HCT116 (cell line): ENCODE measurements around the gene CDK8. TPM values are rescaled to one million over a fixed set of nuclear protein-coding genes. Genes with fewer than 3 reads are reported as not detected.

Source experiments
- ATAC-seq: fragments of 200-7000 bp; cut with Tn5 transposase; 2 replicates; pipeline ENCODE4 v1.9.1; 2020; ENCODE audit warnings: mild to moderate bottlenecking, moderate library complexity
- BruUV-seq: library from RNA; stranded (reverse); fragments of 400-500 nt; replicated peaks from 2 replicates; lab custom pipeline; 2021; lab: Mats Ljungman, UMichigan
- CTCF ChIA-PET: fragments of 300-600 bp; sonication (Branson Sonifier 250); formaldehyde crosslinking; loops from one replicate; lab custom pipeline; 2021; ENCODE audit warnings: antibody characterized with exemption; lab: Charles Lee
- POLR2A ChIA-PET: fragments of 300-600, 350-600 bp; sonication (Branson Sonifier 250); formaldehyde crosslinking; loops from one replicate; lab custom pipeline; 2021; ENCODE audit warnings: antibody characterized with exemption; lab: Charles Lee
- RAD21 ChIA-PET, 2 experiments: fragments of 300-600 bp; sonication (Branson Sonifier 250); formaldehyde crosslinking; loops; one replicate each; lab custom pipeline; 2023; ENCODE audit warnings: low total read pairs in 2 of 2; ENCODE audit not compliant: uncharacterized antibody in 2 of 2, unreplicated experiment in 2 of 2, low non-redundant PET in 1 of 2; lab: Charles Lee
- DNase-seq: peaks from one replicate; pipeline ENCODE4 v3.0.0-alpha.2; 2010; ENCODE audit warnings: low read depth, low spot score
- H2AFZ ChIP-seq: fragments of 200-600 bp; shearing (Covaris generic), sonication (generic); 2 replicates; pipeline ENCODE4 v1.6.1; 2017; ENCODE audit warnings: low read depth, mixed run types, mixed read lengths, antibody characterized with exemption, low read length; ENCODE audit not compliant: poor library complexity, severe bottlenecking
- H3K27ac ChIP-seq: 2 replicates; pipeline ENCODE4 v1.5.1; 2012; ENCODE audit warnings: low read depth, low read length
- H3K27me3 ChIP-seq: fragments of 200-600 bp; sonication (generic); 2 replicates; pipeline ENCODE4 v1.6.1; 2016; ENCODE audit warnings: mixed run types, low read length, mixed read lengths; ENCODE audit not compliant: insufficient read depth
- H3K36me3 ChIP-seq, 2 experiments: fragments of 200-500 bp in 1 of 2; fragments of 200-600 bp in 1 of 2; sonication (Bioruptor generic) in 1 of 2; sonication (generic) in 1 of 2; 2 replicates each; pipeline versions ENCODE4 v1.5.1 to v1.6.1; 2014 to 2016; ENCODE audit warnings: low read length in 2 of 2, inconsistent platforms in 1 of 2, mixed read lengths in 1 of 2, mixed run types in 1 of 2; ENCODE audit not compliant: insufficient read depth in 2 of 2, control insufficient read depth in 1 of 2
- H3K4me1 ChIP-seq, 2 experiments: fragments of 200-600 bp in 1 of 2; sonication (generic) in 1 of 2; 2 replicates each; pipeline versions ENCODE4 v1.5.1 to v1.6.1; 2012 to 2017; ENCODE audit warnings: low read length in 2 of 2, inconsistent platforms in 1 of 2, mild to moderate bottlenecking in 1 of 2, mixed read lengths in 1 of 2, mixed run types in 1 of 2, moderate library complexity in 1 of 2; ENCODE audit not compliant: insufficient read depth in 2 of 2, control insufficient read depth in 1 of 2
- H3K4me2 ChIP-seq: fragments of 200-600 bp; sonication (generic); 2 replicates; pipeline ENCODE4 v1.6.1; 2017; ENCODE audit warnings: mixed run types, low read length, mixed read lengths
- H3K4me3 ChIP-seq, 2 experiments: fragments of 200-600 bp in 1 of 2; sonication (generic) in 1 of 2; replicated peaks in 1 of 2; 2 replicates each; pipeline ENCODE4 v1.5.1; 2011 to 2016; ENCODE audit warnings: low read length in 2 of 2, control low read depth in 1 of 2, low read depth in 1 of 2, mild to moderate bottlenecking in 1 of 2, mixed read lengths in 1 of 2, mixed run types in 1 of 2
- H3K79me2 ChIP-seq: fragments of 200-600 bp; sonication (generic); 2 replicates; pipeline ENCODE4 v1.6.1; 2017; ENCODE audit warnings: mild to moderate bottlenecking, mixed run types, low read length, moderate library complexity, mixed read lengths; ENCODE audit not compliant: insufficient read depth
- H3K9ac ChIP-seq: fragments of 200-600 bp; sonication (generic); 2 replicates; pipeline ENCODE4 v1.6.1; 2016; ENCODE audit warnings: low read length, mixed read lengths
- H3K9me2 ChIP-seq: fragments of 200-600 bp; sonication (generic), shearing (Covaris generic); 2 replicates; pipeline ENCODE4 v1.6.1; 2017; ENCODE audit warnings: mixed run types, mild to moderate bottlenecking, moderate library complexity; ENCODE audit not compliant: insufficient read depth
- H3K9me3 ChIP-seq, 2 experiments: fragments of 200-500 bp in 1 of 2; fragments of 200-600 bp in 1 of 2; sonication (Bioruptor generic) in 1 of 2; sonication (generic) in 1 of 2; 2 replicates each; pipeline ENCODE4 v1.6.1; 2014 to 2017; ENCODE audit warnings: low read length in 2 of 2, mixed read lengths in 2 of 2, inconsistent platforms in 1 of 2, low read depth in 1 of 2, mild to moderate bottlenecking in 1 of 2, mixed run types in 1 of 2, moderate library complexity in 1 of 2; ENCODE audit not compliant: control insufficient read depth in 1 of 2, insufficient read depth in 1 of 2
- H4K20me1 ChIP-seq: fragments of 200-600 bp; sonication (generic), shearing (Covaris generic); 2 replicates; pipeline ENCODE4 v1.6.1; 2017; ENCODE audit warnings: mixed run types, mild to moderate bottlenecking, moderate library complexity; ENCODE audit not compliant: insufficient read depth
- CBX3 ChIP-seq: IDR thresholded peaks from 2 replicates; pipeline ENCODE4 v1.6.1; 2012; ENCODE audit warnings: low read depth
- EGR1 ChIP-seq: IDR thresholded peaks from 2 replicates; pipeline ENCODE4 v1.6.1; 2012; ENCODE audit warnings: low read depth
- FOSL1 ChIP-seq: IDR thresholded peaks from 2 replicates; pipeline ENCODE4 v1.6.1; 2012; ENCODE audit warnings: low read depth
- MAX ChIP-seq: IDR thresholded peaks from 2 replicates; pipeline ENCODE4 v1.6.1; 2012
- POLR2A ChIP-seq: IDR thresholded peaks from 2 replicates; pipeline ENCODE4 v1.7.0; 2011; ENCODE audit warnings: borderline replicate concordance; ENCODE audit not compliant: insufficient read depth, insufficient read length; ENCODE audit errors: extremely low read depth
- POLR2AphosphoS5 ChIP-seq: IDR thresholded peaks from 2 replicates; pipeline ENCODE4 v1.6.1; 2011; ENCODE audit warnings: mild to moderate bottlenecking, low read depth, low read length, moderate library complexity
- RAD21 ChIP-seq: IDR thresholded peaks from 2 replicates; pipeline ENCODE4 v1.6.1; 2012; ENCODE audit warnings: low read depth, mild to moderate bottlenecking
- REST ChIP-seq: IDR thresholded peaks from 2 replicates; pipeline ENCODE4 v1.6.1; 2012; ENCODE audit warnings: low read depth
- SIN3A ChIP-seq: IDR thresholded peaks from 2 replicates; pipeline ENCODE4 v1.6.1; 2012; ENCODE audit warnings: low read depth
- SRF ChIP-seq: IDR thresholded peaks from 2 replicates; pipeline ENCODE4 v1.6.1; 2012; ENCODE audit warnings: low read depth
- TCF7L2 ChIP-seq: IDR thresholded peaks from 2 replicates; pipeline ENCODE4 v1.7.0; 2011; ENCODE audit warnings: borderline replicate concordance, inconsistent platforms; ENCODE audit not compliant: insufficient read depth, insufficient read length; ENCODE audit errors: extremely low read depth
- YY1 ChIP-seq: IDR thresholded peaks from 2 replicates; pipeline ENCODE4 v1.6.1; 2011; ENCODE audit warnings: low read length, low read depth, moderate library complexity, mild to moderate bottlenecking; ENCODE audit not compliant: insufficient replicate concordance; ENCODE audit errors: extremely low read depth
- ZFX ChIP-seq: fragments of 450-650 bp; IDR thresholded peaks from 2 replicates; pipeline ENCODE4 v1.6.1; 2017
- ZNF274 ChIP-seq: fragments of 200-500 bp; sonication (Bioruptor generic); IDR thresholded peaks from 2 replicates; pipeline ENCODE4 v1.6.1; 2014; ENCODE audit warnings: mild to moderate bottlenecking, low read depth, low read length, inconsistent platforms
- intact Hi-C: fragments of 100-400 bp; cut with micrococcal nuclease; formaldehyde crosslinking; loops from 2 replicates; pipeline ENCODE4 v1.10.0; 2022
- total RNA-seq: library from RNA; stranded (reverse); gene quantifications from one replicate; pipeline ENCODE4 v1.2.1, GENCODE V29; 2021; ENCODE audit not compliant: unreplicated experiment
- TF ChIP-seq, protein P1 (sequence below), 3 experiments: fragments of 200-600 bp in 1 of 3; sonication (generic) in 1 of 3; IDR thresholded peaks in 2 of 3; conservative IDR thresholded peaks in 1 of 3; 2 replicates each; pipeline ENCODE4 v1.5.1; 2012 to 2017; ENCODE audit warnings: low read depth in 2 of 3, low read length in 2 of 3, antibody characterized with exemption in 1 of 3, borderline replicate concordance in 1 of 3, control low read depth in 1 of 3, mild to moderate bottlenecking in 1 of 3, mixed read lengths in 1 of 3, mixed run types in 1 of 3, moderate library complexity in 1 of 3; ENCODE audit not compliant: insufficient read depth in 1 of 3

CDK8 gene
- total RNA-seq, 1 experiment from 2014 or later, result 23.8 TPM

GRCh38 chr13:26272621-26273020 is 18.7 kb downstream of the CDK8 start:
- no peak overlapping the region for H3K27ac ChIP-seq
- CTCF ChIA-PET, result no interaction called here
- no peak overlapping the region for H3K9ac ChIP-seq
- ATAC-seq, result no peak
- no peaks in the 10 kb centered on the region for H3K9me3 ChIP-seq
- RAD21 ChIA-PET, result no interaction called here
- H2AFZ ChIP-seq, result no peak overlapping the region
- no peaks in the 10 kb centered on the region; the same call in 1 of the 2 replicates for H4K20me1 ChIP-seq
- no peak overlapping the region for H3K4me3 ChIP-seq
- peaks cover 97% of the 10 kb centered on the region for H3K79me2 ChIP-seq
- H3K36me3 ChIP-seq, result no peaks in the 10 kb centered on the region
- TF ChIP-seq MAX, result no peak
- no peak for TF ChIP-seq POLR2A
- TF ChIP-seq RAD21, result no peak
- TF ChIP-seq CBX3, result no peak
- no peak for TF ChIP-seq YY1
- TF ChIP-seq, protein P1, sequence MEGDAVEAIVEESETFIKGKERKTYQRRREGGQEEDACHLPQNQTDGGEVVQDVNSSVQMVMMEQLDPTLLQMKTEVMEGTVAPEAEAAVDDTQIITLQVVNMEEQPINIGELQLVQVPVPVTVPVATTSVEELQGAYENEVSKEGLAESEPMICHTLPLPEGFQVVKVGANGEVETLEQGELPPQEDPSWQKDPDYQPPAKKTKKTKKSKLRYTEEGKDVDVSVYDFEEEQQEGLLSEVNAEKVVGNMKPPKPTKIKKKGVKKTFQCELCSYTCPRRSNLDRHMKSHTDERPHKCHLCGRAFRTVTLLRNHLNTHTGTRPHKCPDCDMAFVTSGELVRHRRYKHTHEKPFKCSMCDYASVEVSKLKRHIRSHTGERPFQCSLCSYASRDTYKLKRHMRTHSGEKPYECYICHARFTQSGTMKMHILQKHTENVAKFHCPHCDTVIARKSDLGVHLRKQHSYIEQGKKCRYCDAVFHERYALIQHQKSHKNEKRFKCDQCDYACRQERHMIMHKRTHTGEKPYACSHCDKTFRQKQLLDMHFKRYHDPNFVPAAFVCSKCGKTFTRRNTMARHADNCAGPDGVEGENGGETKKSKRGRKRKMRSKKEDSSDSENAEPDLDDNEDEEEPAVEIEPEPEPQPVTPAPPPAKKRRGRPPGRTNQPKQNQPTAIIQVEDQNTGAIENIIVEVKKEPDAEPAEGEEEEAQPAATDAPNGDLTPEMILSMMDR (IDR thresholded peaks at IDR 0.05 in 2 of 3, conservative IDR thresholded peaks at IDR 0.05 in 1 of 3; ENCODE audit: borderline replicate concordance in 1 of 3, insufficient read depth in 1 of 3, low read depth in 2 of 3, low read length in 2 of 3), result no peak
- TF ChIP-seq EGR1, result no peak
- no peak for TF ChIP-seq TCF7L2
- no peak for TF ChIP-seq ZNF274
- TF ChIP-seq FOSL1, result no peak
- TF ChIP-seq ZFX, result no peak
- TF ChIP-seq SIN3A, result no peak
- TF ChIP-seq POLR2AphosphoS5, result no peak
- no peak for TF ChIP-seq SRF
- TF ChIP-seq REST, result no peak
- TF ChIP-seq, all 23 proteins: peak for 0
- Histone ChIP-seq H3K9me2 (no peaks in the 10 kb centered on the region), H3K4me1 (no peaks in the 10 kb centered on the region), H3K4me2 (no peak overlapping the region), H3K27me3 (no peaks in the 10 kb centered on the region)
- BruUV-seq, result no TSS peak
- intact Hi-C loops, result no loop called here
- POLR2A ChIA-PET, result no interaction called here
- DNase-seq, result no peak
